GM18507 (cell line): Measurements from ENCODE around the gene EME2.
"Not testable (repeated sequence)": the region's sequence is repeated elsewhere in the genome, so short reads cannot be mapped to it uniquely, and the experiment has no call there.

Experiments used
- DNase-seq: peaks from one replicate; pipeline ENCODE4 v3.0.0; 2011; ENCODE audit warnings: low read depth; ENCODE audit not compliant: insufficient read length; ENCODE audit errors: extremely low spot score
- FAIRE-seq: peaks from 2 replicates; lab custom pipeline; 2011; peaks lifted over from hg19 to GRCh38; lab: Jason Lieb, UNC

EME2 gene

GRCh38 chr16:1787322-1788094 lies 14.9 kb downstream of the EME2 start:
- no peak for FAIRE-seq
- DNase-seq = no peak

DNA sequence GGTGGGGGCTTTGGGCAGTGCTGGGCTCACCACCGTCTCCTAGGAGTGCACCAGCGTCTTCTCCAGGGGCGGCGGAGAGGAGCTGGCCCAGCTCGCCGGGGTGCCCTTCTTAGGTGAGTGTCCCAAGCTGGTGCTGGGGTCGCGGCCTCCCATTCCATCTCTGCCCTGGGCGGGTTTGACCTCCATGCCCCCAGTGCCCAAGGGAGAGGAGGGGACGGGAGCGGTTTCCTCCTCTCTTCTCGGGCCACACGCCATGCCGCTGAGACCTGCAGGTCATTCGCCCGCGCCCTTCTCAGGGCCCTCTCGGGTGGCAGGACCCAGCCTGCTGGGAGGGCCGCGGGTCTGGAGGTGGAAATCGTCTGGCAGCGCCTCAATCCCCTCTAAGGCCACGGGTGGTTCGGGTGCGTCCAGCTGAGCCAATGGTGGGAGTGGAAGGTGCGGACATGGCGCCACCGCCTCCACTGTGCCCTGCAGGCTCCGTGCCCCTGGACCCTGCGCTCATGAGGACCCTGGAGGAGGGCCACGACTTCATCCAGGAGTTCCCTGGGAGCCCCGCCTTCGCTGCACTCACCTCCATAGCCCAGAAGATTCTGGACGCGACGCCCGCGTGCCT lies 15.6 kb downstream of the EME2 start:
- DNase-seq (no peak), FAIRE-seq (no peak)

DNA sequence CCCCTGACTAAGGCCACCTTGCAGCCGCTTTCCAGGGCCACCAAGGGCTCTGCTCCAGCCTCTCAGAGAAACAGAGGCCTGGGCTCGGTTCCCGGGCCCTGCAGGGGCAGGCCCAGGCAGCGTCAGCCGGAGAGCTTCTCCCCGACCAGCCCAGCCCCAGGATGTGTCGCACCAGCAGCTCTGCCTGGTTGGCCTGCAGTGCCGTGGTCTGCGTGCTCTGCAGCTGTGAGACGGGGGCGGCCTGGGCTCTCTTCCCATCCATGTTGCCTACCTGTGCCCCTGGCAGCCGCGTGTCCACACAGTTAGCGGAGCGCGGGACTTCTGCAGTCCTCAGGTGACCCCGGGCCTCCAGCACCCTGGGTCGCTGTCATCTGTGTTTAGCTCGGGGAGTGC lies 16.1 kb downstream of the EME2 start:
- FAIRE-seq = no peak
- DNase-seq = no peak

DNA sequence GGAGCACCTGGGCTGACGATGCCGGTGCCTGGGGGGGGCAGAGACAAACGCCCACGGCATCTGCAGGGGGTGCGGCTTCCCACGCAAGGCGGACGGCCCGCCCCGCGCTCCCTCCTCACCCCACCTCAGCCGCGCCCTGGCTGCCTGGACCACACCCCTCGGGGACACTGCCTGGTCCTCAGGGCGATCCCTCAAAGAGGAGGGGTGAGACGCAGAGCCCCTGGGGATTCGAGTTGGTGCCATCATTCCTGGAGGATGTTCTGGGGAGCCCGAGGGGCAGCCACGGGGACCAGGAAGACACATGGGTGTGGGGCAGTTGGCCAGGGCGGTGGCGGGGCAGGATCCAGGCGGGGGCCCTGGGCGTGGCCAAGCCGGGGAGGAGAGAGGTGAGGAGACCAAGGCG lies 17.0 kb downstream of the EME2 start:
- DNase-seq (no peak), FAIRE-seq (no peak)

- FAIRE-seq (no peak), DNase-seq (no peak)
Observed at GRCh38 chr16:1790261-1790610, 17.6 kb downstream of the EME2 start.

GRCh38 chr16:1790611-1791255 lies 18.1 kb downstream of the EME2 start:
- FAIRE-seq (no peak), DNase-seq (no peak)

DNA sequence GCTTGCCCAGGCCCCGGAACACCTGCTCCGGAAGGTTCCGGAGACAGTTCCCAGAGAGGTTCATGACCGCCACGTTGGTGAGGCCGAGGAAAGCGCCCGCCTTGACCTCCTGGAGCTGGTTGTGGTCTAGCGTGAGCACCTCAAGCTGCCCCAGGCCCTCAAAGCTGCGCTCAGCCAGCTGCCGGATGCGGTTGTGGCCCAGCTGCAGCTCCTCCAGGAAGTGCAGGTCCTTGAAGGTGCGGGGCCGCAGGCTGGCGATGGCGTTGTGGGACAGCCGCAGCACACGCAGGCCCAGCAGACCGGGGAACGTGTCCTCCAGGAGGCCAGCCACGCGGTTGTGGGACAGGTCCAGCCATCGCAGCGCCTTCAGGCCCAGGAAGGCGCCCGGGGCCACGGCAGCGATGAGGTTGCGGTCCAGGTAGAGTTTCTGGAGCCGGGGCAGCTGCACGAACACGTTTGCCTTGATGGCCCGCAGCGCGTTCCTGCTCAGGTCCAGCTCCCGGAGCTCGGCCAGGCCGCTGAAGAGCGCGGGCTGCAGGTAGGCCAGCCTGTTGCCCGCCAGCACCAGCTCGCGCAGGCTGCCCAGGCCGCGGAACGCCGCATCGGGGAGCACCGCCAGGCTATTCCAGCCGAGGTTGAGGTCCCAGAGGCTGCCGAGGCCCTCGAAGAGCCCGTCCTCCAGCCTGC lies 18.8 kb downstream of the EME2 start:
- FAIRE-seq (no peak), DNase-seq (no peak)

DNA sequence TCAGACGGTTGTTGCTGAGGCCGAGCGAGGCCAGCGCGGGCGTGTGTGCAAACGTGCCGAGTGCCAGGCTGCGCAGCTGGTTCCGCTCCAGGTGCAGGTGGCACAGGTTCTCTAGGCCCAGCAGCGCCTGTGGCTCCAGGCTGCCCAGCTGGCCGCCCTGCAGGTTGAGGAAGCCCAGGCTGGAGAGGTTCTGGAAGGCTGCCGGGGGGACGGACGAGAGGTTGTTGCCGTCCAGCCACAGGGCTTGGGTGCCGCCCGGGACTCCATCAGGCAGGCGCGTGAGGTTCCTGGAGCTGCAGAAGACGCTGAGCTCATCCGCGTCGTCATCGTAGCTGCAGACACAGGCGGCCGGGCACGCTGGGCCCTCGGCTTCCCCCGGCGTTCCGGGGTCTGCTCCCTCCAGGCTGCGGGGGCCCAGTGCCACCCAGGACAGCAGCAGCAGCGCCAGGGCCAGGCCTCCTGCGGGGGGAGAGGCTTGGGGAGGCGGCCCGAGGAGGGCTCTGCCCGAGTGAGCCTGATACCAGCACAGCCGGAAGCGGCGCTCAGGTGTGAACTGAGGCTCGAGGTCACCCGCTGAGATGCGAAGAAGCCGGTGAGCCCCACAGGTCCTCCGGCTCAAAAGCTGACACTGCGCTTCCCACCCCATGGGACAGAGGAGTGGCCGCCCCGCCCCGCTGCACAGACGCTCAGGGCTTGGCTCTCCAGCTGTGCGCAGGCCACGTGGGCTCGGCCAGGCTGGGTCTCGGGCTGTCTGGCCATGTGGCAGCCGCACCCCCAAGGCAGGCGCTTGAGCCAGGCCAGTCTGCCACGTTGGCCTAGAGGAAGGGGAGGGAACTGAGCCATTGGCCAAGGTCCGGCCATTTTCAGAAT lies 19.6 kb downstream of the EME2 start:
- FAIRE-seq (no peak), DNase-seq (no peak)

GRCh38 chr16:1792836-1793577 lies 20.4 kb downstream of the EME2 start:
- DNase-seq (no peak), FAIRE-seq (no peak)

DNA sequence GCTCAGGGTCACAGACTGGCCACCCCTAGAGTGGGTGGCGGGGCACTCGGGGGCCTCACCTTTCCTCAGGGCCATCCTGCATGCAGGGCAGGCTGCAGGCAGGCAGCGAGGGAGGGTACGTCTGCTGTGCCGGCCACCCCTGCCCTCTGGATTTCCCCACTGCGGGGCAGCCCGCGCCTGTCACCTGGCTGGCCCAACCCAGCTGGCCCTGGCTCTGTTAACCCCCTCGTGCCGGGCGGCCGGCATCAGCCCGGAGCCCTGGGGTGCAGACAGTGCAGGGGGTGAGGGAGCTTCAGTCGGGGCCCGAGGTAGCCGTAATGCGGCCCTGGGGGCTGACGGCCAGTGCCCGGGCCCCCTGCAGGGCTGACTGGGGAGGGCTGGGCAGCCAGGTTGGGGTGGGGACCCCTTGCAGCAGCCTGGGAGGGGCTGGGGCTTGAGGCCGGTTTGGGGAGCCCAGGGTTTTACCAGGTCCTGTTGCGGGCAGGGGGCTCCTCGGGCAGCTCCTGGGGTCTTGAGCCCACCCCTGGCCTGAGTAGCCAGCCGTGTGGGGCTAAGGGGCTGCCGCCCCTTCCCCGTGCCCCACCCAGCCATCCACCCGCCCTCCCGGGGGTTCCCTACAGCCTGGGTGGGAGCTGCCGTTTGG lies 21.1 kb downstream of the EME2 start, which contains the start of gene IGFALS:
TSS of gene IGFALS (minus strand) at position 128 of the 643 bp plus-strand sequence. CDS start at position 75, 53 bp downstream.
- no peak for FAIRE-seq

DNA sequence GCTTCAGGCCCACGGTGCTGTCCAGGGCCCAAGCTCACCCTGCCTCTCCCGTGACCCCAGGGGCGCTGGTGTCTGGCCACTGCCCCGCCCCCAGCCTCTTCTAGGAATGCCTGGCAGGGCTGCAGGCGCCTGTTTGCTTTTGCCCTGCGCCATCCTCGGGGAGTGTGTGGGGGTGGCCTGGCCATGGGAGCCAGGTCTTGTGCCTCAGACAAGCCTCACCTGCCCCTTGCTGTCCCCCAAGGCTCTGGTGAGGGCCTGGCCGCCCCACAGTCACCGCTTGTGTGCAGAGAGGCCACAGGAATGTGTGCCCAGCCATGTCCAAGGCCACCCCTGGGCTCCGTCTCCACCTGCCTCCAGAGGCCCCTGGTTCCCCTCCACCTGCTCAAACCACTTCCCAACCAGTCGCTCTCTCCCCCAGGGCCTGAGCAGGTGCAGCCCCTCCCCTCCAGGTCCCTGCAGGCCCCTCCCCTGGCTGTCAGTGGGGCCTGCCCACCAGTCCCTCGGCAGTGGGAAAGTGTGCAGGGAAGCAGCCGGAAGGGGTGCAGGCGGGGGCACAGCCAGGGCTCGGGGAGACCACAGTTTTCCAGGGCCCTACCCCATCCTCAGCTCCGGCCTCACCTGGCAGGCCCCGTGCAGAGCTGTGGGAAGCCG lies 21.7 kb downstream of the EME2 start:
- DNase-seq = no peak
- FAIRE-seq = no peak

More for the DNA sequence above, 21.1 kb downstream of the EME2 start, which contains the start of gene IGFALS:
- DNase-seq = no peak

DNA sequence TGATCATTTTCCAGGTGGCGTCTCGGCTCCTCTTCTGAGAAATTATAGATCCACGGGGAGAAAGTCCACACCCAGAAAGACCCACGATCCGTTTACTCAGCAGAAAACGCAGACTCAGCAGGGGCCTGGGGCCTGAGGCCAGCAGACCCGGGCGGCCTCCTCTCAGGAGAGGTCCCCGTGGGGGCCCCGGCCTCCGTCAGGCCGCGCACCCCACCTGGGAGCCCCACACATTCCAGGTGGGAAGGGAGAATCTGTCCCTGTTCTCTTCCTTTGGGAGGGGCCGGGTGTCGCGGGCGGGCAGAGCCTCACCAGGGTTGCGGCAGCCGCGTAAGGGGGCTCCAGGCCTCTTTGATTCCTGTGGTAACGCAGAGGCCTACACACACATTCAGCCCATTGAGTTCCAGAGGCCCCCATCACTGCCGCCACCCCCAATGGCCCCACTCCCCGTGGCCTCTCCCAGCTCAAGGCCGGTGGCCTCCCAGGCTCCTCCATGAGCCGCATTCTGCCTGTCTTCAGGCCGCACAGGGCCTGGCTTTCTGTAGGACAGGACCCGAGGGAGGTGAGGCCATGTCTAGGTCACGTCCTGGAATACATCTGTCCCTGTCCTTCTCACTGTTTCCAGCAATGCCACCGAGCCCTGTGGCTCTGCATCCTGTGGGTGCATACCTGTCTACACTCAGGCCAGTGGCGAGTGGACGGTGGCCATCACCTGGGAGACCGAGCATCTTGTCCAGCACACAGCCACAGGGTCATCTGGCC lies 22.5 kb downstream of the EME2 start:
- DNase-seq (no peak), FAIRE-seq (no peak)

DNA sequence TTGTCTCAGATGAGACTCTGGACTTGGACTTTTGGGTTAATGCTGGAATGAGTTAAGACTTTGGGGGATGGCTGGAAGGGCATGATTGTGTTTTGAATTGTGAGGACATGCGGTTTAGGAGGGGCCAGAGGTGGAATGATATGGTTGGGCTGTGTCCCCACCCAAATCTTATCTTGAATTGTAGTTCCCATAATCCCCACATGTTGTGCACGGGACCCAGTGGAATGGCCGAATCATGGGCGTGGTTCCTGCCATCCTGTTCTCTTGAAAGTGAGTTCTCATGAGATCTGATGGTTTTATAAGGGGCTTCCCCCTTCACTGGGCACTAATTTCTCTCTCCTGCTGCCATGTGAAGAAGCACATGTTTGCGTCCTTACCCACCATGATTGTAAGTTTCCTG lies 26.7 kb downstream of the EME2 start:
- not testable (repeated sequence) for FAIRE-seq, DNase-seq

DNA sequence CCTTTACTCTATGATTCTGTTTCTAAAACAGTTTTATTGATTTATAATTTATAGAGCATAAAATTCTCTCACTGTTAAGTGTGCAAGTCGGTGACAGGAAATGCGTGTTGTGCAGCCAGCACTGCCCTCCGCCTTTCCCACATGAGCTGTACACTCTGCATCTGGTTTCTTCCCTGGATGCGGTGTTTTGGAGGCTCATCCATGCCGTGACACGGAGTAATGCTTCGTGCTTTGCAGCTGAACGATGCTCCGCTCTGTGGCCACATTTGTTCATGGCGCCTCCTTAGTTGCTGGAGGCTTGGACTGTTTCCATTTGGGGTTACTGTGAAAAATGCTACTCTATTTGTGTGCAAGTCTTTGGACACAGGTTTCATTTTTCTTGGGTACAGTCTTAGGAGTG lies 28.1 kb downstream of the EME2 start:
- DNase-seq = no peak
- no peak for FAIRE-seq

DNA sequence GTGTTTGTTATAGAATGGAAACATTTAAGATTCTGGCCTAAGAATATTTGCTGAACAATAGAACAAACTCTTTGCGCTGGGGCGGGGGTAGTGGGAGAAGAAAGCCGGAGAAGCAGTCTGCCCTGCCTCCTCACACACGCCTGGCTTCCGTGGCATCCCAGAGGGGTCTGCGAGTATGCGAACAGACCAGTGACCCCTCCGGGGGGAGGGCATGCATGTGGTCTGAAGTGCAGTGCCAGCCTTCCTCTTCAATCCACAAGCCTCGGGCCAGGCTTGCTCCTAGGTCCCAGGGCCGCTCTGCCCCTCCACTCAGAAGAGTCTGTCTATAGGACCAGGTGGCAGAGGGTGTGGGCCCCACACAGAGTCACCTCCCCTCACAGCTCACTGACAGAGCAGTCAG lies 35.0 kb downstream of the EME2 start:
- DNase-seq (no peak), FAIRE-seq (no peak)

DNA sequence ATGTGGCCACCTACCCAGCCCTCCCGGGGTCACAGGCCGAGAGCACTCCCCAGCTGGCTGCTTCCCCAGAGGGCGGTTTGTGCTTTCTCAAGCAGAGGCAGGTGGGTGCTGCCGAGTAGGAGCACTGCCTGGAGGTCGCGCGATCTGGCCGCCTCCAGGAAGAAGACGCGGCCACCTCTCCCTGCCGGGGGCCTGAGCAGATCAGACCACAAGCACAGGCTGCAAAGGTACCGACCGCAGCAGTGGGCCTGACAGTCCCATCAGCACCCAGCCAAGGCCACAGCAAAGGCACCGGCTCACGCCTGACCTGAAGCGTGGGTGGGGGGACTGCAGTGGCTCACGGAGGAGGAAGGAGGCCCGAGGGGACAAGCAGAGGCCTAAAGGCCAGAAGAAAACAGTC lies 36.1 kb downstream of the EME2 start:
- FAIRE-seq = no peak
- no peak for DNase-seq

DNA sequence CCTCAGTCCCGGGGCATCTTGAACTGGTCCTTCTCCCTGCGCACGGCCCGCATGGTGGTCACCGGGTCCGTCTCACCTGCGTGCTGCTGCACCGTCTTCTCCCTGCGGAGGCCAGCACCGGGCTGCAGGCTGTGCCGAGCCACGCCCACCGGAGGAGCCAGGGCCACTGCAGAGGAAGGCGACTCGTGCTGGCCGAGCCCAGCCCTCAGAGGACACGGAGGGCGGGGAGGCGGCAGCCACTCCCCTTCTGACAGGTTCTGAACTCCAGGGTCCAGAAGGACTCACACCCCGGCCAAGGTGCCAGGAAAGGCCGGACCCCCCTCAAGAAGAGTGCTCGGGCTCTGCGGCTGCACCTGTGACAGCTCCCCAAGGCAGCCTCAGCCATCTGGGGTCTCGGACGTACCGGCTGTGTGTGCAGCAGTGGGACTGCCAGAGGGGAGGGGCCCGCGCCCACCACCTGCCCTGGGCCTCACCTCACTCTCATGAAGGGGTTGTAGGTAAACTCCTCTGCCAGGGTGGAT lies 36.7 kb downstream of the EME2 start:
- DNase-seq (no peak), FAIRE-seq (no peak)
